DMS153 treated with DMSO at 0.1 percent for 48 hours (cell line): ENCODE measurements around the gene VEPH1.

Experiments
- DNase-seq: peaks from one replicate; lab custom pipeline; 2025; ENCODE audit not compliant: unreplicated experiment; lab: John Stamatoyannopoulos, UW

VEPH1 gene

DNA sequence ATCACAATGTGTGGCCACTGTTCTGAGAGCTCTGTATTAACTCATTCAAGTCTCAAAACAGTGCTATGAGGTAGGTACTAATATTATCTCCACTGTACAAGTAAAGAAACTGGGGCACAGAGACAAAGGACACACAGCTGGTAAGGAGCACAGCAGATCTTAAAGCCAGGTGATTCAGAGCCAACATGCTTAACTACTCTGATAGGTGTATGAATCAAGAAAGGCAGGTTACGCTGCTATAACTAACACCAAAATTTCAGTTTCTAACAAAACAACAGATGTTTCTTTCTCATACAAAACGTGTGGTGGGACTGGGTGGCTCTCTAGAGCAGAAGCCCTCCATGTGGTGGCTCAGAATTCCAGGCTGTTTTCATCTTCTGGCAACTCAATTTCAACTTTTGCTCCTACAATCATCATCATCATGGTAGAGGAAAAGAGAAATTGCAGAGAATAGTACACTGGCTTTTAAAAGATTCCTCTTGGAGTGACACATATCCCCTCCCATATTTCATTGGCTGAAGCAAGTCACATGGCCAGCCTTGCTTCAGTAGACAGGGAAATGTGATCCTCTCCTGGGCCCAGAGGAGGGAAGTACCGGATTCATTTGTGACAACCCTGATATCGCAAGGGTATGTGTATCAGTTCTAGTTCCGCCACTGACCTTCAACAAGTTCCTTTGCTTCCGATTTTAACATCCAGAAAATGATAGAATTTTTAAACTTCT lies 192.7 kb downstream of the VEPH1 start:
- no peak for DNase-seq

DNA sequence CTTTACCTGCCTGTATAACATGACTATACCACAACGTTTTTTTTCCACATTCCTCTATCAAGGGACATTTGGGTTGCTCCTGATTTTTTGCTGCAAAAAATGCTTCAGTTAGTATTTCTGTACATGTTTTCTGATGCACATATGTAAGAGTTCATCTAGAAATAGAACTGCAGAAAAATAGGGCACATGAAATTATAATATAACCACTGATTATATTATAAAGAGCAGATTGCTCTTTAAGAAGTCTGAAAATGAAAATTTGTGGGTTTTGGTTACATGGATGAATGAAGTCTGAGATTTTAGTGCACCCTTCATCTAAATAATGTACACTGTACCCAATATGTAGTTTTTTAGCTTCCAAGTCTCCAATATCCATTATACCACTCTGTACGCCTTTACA lies 196.7 kb downstream of the VEPH1 start:
- no peak for DNase-seq

DNA sequence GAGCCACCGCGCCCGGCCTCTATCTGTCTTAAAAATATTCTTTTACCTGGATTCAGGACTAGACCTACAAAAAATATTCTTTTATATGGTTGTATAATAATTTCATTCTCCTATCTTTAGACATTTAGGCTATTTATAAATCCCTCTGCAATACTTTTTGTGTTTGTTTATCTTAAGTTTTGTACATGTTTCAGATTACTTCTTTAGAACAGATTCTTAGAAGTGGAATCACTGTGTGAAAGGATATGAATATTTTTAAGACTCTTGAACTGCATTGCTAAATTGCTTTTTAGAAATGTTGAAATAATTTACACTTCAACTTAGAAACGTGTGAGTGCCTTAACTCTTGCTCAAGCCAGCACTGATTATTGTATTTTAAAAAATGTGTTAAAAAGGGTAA lies 197.8 kb downstream of the VEPH1 start:
- no peak for DNase-seq

DNA sequence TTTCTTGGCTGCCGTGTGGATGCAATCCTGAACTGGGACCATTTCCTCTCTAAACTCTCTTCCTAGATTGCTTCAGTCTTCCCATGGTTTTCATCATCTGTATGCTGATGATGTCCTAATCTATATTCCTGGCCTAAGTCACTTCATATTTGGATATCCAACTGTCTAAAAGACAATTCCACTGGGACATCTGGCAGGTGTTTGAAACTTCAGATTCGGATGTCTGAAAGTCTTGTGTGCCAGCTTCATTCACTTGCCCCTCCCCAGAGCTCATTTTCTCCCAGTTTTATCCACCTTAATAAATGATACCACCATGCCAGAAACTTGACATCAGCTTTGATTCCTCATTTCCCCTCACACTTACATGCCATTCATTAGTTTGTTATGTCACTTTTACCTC lies 201.5 kb downstream of the VEPH1 start:
- no peak for DNase-seq

DNA sequence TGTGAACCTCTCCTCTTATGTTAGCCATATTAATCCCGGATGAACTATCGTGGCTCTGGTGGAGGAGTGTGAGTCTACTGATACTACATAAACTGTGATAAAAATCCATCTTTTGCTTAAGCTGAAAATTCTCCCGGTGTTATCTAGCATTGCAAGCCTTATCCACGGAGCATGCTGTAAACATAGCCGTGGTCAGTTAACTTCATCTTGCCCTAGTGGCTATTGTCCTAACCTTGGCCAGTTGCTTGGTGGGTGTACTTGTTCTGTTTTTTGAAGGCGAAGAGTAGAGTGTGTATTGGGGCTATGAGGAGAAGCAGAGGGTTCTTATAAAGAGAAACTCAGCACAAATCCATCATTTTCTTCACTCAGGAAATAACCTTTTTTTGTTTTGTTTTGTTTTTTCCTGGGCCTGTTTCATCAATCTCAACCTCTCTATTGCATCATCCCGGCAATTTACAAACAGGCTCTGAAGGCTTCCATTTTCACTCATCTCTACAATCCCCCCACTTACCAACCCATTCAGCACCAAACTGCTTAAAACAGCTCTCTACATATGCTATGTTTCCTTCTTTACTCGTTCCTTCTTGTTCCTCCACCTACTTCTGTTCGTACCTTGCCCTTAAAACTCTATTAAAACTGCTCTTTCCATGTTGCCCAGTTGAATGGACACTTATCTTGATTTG lies 202.1 kb downstream of the VEPH1 start:
- DNase-seq: no peak

DNA sequence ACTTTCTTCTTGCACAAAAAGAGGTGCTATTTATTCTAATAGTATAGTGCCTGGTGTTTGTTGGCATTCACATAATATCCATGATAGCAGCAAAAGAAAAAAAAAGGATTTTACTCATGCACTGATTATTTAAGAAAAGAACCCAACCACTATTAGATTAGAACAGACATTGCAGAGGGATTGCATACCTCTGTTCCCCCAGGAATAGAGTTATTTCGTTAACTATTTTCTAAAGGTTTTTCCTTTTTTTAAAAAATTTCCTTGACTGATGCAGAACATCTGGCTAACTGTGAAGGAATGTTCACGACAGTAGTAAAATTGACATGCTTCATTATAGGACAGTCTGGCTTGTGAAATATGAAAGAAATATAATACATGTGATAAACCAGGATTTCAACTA lies 203.1 kb downstream of the VEPH1 start:
- DNase-seq: no peak

DNA sequence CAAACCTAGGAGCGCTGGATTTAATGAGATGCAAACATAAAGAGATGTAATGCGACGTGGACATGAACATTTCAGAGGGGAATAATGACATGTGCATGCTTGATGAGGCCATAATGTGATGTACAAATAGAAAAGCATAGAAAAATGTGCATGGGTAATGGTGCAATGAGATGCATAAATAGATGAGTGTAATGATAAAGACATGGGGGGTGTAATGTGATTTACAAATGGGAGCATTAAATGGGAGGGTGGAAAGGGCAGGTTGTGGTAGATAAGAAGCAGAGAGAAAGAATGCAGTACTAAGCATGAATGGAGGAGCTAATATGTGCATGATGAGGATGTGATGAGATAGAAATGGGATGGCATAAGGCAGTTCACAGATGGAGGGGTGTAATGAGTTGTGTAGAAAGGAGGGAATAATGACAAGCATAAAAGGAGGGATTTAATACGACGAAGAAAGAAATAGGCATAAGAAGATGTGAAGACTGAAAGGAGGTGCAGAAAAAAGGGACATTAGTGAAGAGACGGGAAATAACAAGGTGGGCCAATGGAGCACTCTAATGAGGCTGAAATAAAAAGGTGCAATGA lies 205.8 kb downstream of the VEPH1 start:
- DNase-seq: no peak

DNA sequence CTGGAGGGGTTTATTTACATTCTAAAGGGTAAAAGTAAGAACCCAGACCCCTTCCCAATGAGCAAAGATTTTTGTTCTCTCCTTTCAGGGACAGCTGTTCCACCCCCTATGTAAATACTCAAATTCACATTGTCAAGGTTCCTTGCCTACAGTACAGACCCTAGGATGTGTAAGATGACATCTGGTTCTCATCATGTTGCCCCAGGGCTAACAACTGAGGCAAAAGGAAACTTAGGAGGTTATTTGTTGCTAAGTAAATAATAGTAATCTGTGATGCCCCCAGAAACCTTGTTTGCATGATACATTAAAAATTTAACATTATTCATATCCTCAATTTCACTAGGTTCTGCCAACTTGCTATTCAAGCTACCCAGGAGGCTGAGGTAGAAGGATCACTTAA lies 208.3 kb downstream of the VEPH1 start:
- DNase-seq: no peak

DNA sequence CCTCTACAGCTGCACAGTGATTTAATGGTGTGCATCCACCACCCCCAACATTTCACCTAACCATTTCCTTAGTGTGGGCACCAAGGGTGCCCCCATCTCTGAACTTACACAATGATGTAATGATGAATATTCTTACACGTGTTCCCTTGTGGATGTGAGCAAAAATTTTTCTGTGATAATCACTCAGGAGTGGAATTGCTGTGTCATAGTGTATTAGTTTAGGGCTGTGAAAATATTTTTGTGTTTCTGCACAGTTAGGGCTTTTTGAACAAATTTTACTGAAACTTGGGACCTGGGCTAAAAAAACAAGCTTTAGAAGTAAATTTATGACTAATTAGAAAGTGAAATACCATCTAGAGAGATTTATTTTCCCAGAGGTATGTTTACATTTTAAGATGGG lies 208.7 kb downstream of the VEPH1 start:
- DNase-seq: no peak

DNA sequence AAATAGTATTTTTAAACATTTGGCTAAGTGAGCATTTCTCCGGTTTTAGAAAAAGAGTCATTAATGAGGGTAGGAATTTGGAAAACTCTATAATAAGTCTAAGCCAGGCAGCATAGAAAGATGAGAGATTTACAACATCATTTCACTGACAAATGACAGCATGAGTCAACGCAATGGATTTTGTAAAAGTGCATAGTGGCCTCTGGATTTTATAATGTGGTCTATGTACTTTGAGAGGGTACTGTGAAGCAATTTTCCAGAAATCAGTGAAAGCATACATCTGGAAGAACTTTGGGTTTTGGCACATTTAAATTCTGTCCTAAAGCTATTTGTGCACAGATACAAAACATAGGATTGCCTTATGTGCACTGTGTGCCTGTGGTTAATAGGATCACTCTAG lies 212.4 kb downstream of the VEPH1 start:
- no peak for DNase-seq

DNA sequence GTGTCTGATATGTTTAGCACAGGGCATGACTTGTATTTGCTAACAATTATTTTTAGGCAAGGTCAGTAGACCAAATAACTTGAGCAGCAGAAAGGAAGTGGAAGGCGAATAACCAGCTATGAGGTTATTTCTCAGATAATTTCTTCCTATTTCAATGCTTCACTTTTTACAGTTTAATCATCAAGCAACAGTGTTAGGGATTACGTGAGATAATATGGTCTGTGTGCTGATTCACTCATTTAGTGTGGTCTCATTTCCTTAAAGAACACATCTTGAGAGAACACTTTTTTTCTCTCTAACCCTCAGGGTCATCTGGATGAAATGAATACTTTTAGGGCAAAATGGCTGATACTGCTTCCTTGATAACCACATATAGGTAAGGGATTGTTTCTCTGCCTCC lies 217.2 kb downstream of the VEPH1 start:
- no peak for DNase-seq

DNA sequence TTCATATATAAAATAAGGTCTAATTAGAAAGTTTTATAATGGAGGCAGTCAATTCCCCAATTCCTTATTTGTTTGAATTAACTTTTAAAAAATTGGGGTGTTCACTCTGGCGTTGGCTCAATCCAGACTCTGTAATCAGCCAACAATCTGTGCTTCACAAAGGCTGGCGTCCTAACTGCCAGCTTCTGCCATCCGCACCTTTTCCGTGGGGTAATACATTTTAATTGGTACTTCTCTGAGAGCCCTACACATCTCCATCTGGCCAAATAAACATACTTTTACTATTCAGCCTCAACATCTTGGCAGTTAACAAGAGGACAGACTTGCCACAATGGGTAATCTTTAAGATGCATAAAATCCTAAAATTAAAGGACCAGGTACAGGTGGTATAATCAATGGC lies 218.1 kb downstream of the VEPH1 start:
- no peak for DNase-seq

DNA sequence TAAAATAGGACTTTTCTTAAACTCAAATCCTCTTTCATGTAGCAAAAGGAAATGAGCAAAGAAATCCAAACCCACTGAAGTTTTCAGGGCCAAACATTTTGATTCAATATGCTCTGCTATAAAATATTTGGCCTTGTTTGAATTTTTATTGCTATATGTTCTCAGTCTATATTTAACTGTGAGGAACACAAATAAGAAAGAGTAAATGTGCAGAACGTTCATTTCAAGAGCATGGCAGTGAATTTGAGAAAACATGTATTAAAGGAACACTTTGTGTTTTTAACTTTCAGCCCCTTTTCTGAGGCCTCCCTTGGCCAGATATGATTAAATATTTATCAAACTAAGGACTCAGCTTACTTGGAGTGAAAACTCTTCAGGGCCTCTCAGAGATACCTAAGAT lies 218.5 kb downstream of the VEPH1 start:
- no peak for DNase-seq

DNA sequence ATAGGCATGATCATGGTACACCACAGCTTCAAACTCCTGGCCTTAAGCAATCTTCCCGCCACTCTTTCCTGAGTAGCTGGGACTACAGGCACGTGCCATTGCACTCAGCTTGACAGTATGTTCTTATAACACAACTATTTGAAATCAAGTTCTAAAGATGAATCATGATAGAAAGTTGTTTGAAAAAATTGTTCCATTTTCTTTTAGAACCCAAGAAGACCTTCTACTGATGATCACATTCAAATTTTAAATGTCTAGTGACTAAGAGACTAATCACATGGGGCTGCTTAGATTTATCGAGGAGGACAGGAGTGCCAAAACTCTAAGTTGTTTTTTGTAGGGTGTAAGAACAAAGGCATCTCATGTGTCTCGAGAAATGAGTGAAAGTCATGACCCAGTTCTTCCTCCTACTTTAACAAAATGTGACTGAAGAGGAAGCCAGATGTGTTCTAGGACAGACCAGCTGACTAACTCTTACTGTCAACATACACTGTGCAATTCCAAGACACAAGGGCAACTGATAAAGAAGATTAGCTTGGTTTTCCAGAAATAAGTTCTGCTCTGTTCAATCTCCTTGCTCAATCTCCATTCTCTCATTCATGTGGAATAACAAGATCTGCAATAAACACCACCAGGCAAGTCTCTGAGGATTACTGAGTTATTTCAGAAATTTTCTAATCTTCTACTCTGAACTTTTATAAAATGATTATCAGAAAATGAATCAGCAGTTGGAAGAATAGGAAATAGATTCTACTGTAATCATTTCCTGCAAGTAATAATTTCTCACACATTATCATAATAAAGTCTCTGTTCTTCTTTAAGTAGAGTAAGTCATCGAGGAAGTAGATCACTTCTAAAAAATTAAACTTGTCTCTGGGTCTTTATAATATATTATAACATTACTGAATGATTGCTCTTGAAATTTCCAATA lies 220.7 kb downstream of the VEPH1 start:
- DNase-seq: no peak

DNA sequence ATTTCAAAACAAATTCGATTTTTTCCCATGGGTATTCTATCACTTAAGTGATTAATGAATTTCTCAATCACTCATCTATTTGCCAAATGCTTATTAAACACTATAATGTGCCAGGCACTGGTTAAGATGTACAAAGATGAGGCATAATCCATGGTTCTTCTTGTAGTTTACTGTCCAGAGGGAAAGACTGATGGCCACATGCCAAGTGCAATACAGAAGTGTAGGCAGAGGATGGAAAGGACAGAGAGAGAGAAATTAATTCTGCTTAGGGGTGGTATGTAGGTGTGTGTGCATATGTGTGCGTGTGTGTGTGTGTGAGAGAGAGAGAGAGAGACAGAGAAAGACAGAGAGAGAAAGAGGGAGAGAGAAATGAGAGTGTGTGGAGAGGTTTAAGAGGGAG lies 222.4 kb downstream of the VEPH1 start:
- DNase-seq: no peak

DNA sequence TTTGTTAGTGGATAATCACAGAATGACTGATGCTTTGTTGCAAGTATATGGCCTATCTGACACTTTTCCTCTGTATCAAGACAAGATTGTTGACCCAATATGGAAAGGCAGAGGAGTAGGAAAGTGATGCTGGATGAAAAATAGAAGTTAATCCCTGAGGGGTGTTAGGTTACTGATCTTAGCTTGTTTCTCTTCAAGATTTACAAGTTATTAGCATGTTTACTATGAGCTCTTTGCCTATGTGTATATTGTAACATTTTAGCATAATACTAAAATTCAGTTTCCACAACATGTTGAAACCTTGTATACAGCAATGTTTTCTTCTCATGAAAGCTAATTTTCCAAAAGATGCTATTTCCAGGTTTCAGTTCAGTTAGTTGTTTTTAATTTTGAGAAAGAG lies 222.9 kb downstream of the VEPH1 start:
- no peak for DNase-seq

DNA sequence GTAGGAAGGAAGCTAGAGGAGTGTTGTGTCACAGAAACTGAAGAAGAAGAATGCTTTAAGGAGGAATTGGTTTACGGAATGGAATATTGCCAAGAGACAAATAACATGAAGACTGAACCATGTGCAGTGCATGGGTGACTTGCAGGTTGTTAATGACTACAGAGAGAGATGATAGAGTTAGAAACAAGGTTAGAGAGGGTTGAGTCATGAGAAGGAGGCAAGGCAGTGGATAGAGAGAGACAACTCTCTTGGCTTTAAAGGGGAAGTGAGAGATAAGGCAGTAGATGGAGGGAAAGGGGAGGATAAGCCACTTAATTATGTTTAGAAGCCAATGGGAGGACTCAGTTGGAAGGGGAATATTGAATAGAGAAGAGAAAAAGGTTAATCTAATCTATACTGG lies 224.0 kb downstream of the VEPH1 start:
- DNase-seq: no peak

DNA sequence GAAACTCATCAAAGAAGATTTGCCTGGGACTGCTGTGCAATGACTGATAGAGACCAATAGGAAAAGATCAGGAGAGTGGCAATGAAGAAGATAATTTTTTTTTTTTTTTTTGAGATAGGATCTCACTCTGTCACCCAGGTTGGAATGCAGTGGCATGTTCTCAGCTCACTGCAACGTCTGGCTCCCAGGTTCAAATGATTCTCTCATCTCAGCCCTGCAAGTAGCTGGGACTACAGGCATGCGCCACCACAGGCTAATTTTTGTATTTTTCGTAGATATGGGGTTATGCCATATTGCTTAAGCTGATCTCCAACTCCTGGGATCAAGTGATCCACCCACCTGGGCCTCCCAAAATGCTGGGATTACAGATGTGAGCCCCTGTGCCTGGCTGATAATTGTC lies 226.4 kb downstream of the VEPH1 start:
- DNase-seq: no peak

DNA sequence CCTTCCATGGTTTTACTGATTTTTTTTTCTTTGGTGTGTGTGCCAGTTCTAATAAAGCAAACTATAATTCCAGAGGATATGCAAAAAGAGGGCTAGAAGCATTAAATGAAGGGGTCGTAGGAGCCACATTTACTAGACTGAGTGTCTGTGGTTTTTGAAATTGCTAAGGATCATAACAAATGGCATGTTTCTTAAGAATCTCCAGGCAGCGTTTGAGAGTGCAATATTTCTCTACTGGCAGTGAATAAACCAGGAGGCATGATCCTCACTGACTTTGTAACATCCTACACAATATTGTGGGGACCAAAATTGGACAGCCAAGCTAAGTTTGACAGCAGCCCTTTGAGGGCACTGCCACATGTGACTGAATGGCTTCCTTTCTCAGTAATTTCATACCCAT lies 227.4 kb downstream of the VEPH1 start:
- no peak for DNase-seq

DNA sequence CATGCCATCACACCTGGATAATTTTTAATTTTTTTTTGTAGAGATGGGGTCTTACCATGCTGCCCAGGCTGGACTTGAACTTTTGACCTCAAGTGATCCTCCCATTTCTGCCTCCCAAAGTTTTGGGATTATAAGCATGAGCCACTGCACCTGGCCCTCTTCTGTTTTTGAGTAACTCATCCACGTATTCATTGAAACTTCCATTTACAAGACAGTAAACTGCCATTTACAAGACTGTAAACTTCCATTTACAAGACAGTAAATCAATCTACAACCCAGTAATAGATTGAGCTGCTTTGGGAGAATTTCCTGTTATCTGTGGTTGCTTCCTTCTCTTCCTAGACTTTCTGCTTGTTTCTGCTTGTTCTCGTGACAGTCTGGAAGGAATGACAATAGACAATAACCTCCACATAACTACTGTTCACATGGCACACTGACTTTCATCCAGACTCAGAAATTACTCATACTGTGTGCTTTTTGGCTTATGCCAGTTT lies 228.5 kb downstream of the VEPH1 start:
- DNase-seq: no peak

DNA sequence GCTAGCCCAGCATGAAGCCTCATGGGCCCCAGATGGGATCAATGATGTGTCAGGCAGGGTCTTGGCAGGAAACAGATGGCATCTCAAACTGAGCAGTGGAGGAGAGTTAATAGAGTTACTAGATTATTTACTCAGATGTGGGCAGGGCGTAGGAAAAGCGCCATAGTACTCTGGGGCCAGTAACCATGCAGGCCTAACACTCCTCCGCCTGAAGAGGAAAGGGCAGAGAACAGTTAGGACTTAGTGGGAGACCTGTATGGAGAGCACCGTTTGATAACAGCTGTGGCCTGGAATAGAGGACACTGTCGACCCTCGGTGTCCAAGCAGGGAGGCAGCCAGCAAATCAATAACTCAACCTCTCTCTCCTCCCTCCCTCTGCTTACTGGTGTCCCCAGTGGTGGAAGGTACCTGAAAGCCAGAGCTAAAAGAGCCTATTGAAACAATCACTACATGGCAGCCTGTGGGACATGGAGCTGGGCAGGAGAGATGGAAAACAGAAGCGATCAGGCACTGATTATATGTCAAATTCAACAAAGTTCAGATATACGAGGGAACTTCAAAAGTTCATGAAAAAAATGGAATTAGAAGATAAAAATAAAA lies 231.8 kb downstream of the VEPH1 start:
- no peak for DNase-seq
